Activated CD8-positive, alpha-beta memory T cell treated with anti-CD3 and anti-CD28 coated beads, Interleukin-2, amount 50 U/mL, for 1 hour (primary cell): Measurements from ENCODE around the gene RWDD1.

Source experiments
- DNase-seq: peaks from one replicate; pipeline ENCODE4 v3.0.0-alpha.2; 2020; ENCODE audit errors: extremely low read depth

RWDD1 gene

DNA sequence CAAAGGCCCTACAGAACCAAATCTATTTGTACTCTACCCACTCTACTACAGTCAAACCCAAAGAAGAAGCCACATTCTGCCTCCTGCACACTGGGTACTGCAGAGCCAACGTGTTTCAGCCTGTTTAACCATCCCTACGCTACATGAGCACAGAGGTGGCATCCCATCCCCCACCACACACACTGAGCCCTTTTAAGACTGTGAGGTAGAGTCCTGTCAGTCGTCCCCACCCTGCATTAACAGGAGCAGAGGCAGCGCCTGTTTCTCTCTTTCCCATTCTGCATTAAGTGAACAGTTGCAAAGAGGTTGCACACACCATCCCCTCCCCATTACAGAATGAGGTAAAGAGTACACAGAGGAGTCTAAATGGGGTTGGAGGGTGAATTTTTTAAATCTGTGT, 39.8 kb downstream of the RWDD1 start:
- DNase-seq = no peak

DNA sequence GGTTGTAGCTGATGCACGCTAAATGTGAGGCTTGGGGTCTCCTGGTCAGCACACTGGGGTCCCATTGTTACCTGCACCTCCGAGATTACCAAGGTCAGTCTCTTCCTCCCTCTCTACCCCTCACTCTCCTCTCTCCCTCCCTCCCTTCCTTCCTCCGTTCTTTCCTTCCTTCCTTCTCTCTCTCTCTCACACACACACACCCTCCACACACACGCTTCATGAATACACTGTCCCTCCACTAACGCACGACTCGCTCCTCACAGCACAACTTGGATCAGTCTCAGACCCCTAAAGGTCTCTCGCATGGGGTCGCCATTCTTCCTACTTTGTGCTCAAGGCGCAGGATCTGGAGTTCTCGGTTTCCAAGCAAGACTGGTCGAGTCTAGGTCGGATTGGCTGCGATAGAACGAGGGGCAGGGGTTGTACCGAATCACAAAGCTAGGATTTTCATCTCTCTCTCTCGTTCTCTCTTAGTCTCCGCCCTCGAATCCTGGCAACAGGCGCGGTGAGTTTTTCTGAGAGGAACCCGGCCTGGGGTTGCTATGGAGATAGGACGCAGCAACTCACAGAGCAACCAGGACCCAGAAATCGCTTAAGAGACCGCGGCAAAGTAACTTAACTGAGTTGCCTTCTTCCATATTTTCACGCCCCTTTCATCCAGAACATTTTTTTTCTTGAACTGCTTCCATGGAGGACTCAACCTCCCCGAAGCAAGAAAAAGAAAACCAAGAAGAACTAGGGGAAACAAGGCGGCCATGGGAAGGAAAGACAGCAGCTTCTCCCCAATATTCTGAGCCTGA, 44.8 kb downstream of the RWDD1 start, which contains the start of gene RSPH4A:
Gene RSPH4A (plus strand): TSS at position 543 of the 800 bp plus-strand sequence. CDS start 145 bp downstream, at position 688.
- peak; percentile 21 for DNase-seq

DNA sequence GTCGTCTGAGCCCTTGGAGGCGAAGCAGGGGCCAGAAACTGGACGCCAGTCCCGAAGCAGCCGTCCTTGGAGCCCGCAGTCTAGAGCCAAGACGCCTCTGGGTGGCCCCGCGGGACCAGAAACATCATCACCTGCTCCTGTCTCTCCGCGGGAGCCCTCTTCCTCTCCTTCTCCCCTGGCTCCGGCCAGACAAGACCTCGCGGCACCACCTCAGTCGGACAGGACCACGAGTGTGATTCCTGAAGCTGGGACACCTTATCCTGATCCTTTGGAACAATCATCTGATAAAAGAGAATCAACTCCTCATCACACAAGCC, 45.4 kb downstream of the RWDD1 start:
- DNase-seq = no peak

DNA sequence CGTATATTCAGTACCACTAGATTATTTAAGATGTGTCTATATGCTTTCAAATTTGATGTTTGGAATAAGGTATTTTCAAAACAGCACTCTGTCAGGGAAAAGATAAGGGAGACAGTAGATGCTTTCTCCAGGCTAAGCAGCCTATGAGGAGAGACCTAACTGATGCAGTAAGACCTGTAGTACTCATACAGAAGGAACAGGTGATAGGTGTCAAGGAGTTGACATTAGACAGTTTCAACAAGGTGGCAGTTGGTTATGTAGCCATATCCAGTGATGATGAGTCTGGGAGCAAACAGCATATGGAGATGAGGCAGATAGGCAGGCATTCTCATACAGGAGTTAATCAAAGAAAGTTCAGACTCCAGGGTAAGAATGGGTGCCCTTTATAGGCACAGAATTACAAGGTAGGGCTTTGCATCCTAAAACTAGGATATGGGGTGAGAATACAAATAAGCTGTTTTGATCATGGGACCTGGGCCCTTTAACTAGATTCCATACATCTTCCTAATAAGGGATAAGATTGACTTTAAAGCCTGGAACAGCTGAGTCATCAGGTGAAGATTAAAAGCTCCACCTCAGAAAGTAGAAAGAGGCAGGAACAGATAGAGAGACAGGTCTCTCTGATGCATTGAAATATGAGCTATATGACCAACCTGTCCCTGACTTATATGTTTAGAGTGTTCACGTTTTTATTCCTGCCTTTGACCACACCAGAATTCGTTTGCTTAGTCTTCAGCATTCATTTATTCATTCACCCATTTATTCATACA, 52.9 kb downstream of the RWDD1 start:
- DNase-seq = no peak

DNA sequence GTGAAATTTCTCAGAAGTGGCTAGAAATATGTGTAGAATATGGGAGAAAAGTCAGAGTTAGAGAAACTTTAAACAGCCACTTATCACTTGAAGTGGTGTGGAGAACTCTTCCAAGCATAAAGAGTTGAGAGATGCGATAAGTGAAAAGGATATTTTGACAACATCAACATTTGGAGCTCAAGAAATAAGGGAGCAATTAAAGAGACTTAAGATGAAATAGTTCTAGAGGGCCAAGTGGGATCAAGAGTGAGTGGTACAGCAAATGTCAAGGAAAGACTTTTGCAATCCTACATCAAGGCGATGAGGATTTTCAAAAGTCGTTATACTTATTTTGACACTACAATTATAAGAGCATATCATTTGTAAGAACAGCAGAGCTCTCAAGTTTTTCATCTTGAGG, 54.6 kb downstream of the RWDD1 start:
- no peak for DNase-seq

DNA sequence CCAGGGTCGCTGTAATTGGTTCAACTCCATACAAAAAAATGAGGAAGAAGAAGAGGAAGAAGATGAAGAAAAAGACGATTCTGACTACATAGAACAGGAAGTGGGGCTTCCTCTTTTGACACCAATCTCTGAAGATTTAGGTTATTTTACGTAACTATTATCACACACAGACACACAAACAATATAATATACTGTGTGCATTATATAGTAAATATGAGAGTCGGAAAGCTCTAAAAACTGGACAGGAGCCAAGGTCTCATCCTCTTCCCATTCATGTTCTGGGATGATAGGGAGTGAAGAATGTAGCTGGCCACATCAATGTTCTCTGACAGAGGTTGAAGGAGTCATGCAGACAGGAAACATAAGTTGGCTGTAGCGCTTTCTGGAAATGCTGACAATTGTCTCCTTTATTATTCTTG, 58.3 kb downstream of the RWDD1 start:
- DNase-seq = no peak

DNA sequence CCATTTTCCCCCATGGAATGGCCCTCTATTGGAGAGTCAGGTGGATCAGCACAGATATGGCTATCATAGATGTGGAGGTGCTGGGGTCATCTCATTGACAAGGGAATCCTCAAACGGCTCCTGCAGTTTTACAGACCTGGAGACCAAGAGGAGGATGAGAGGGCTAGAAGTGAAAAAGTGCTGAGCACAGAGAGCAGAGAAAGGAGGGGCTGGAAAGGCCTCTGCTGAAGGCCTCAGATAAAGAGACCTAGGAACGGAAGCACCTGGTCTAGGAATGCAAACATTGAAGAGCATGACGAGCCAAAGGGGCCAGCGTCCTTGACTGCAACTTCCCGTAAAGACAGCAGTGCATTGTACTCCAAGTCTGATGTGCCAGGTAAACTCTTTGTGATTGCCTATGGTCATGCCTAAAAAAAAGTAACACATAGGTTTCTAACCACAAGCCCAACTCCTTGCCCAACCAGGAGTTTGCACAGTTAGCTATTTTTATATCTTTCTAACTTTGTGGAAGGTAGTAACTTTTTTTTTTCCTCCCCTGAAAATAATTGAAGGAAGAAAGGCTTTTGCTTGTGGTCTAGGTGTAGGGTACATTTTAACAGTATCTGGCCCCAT, 60.2 kb downstream of the RWDD1 start:
- no peak for DNase-seq

DNA sequence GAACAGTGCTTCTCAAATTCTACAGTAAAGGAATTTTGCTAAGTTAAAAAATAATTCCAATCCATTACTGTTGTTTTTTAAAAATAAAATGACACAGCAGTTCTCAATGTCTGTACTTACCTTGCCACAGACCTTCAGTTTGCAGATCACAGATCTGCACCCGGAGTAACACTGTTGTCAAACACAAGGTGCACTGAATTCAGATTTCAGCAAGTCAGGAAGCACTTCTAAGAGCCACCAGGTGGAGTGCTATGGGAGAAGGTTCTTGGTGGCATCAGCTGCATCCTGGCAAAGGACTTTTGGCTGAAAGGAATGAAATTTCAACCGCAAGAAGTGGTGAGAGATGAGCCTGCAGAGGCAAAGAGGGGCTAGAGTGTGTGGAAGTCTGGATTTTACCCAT, 62.4 kb downstream of the RWDD1 start:
- no peak for DNase-seq
